ENCODE measurements around the gene DNAJC10. TPM values are rescaled to one million over a fixed set of nuclear protein-coding genes. Genes with fewer than 3 reads are reported as not detected.

DNAJC10 gene
- total RNA-seq, 1 experiment from 2014 or later, result 160 TPM

DNA sequence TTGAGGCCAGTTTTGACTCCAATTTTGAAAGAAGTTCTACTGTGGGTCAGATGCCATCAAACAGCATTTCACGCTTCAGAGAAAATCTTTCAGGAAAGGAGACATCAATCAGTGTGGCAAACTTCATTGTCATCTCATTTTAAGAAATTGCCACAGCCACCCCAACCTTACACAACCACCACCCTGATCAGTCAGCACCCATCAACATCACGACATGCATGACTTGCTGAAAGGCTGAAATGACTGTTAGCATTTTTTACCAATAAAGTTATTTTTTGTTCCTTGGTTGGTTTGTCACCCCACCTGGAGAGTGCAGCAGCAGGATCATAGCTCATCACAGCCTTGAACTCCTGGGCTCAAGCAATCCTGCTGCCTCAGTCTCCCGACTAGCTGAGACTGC is 10.4 kb downstream of the DNAJC10 start:
- Histone ChIP-seq H3K4me1 (replicated peaks; ENCODE audit: insufficient read depth) (no peaks in the 10 kb centered on the region), H3F3A (ENCODE audit: insufficient read depth, low read depth) (peaks cover 13% of the 10 kb centered on the region; the same call in 1 of the 2 replicates), H3K9me2 (ENCODE audit: insufficient read depth) (no peaks in the 10 kb centered on the region), H4K20me1 (ENCODE audit: insufficient read depth) (peaks cover 10% of the 10 kb centered on the region; the same call in 1 of the 2 replicates), H2AFZ (no peak overlapping the region), H3K36me3 (ENCODE audit: low read depth) (peaks cover 74% of the 10 kb centered on the region), H3K9me3 (ENCODE audit: insufficient read depth, low read depth) (no peaks in the 10 kb centered on the region), H3K4me2 (no peak overlapping the region), H3K4me3 (no peak overlapping the region), H3K27ac (no peak overlapping the region), H3K27me3 (ENCODE audit: insufficient read depth, low read depth) (no peaks in the 10 kb centered on the region), H3K79me2 (ENCODE audit: low read depth) (no peaks in the 10 kb centered on the region; the same call in 1 of the 2 replicates)
- no peak for DNase-seq
- POLR2A ChIA-PET (ENCODE audit: unreplicated experiment), result interaction anchor here (0.6 kb wide), 1 partner anchor 22 kb away, joined by 3 read pairs; no protein-coding TSS in a partner anchor
- intact Hi-C loops (cut with micrococcal nuclease; ENCODE audit: unreplicated experiment), result no loop called here
- CTCF ChIA-PET, result no interaction called here
- BruUV-seq (replicated peaks), result no TSS peak
- TF ChIP-seq, protein P1, sequence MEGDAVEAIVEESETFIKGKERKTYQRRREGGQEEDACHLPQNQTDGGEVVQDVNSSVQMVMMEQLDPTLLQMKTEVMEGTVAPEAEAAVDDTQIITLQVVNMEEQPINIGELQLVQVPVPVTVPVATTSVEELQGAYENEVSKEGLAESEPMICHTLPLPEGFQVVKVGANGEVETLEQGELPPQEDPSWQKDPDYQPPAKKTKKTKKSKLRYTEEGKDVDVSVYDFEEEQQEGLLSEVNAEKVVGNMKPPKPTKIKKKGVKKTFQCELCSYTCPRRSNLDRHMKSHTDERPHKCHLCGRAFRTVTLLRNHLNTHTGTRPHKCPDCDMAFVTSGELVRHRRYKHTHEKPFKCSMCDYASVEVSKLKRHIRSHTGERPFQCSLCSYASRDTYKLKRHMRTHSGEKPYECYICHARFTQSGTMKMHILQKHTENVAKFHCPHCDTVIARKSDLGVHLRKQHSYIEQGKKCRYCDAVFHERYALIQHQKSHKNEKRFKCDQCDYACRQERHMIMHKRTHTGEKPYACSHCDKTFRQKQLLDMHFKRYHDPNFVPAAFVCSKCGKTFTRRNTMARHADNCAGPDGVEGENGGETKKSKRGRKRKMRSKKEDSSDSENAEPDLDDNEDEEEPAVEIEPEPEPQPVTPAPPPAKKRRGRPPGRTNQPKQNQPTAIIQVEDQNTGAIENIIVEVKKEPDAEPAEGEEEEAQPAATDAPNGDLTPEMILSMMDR (conservative IDR thresholded peaks at IDR 0.05), result no peak

DNA sequence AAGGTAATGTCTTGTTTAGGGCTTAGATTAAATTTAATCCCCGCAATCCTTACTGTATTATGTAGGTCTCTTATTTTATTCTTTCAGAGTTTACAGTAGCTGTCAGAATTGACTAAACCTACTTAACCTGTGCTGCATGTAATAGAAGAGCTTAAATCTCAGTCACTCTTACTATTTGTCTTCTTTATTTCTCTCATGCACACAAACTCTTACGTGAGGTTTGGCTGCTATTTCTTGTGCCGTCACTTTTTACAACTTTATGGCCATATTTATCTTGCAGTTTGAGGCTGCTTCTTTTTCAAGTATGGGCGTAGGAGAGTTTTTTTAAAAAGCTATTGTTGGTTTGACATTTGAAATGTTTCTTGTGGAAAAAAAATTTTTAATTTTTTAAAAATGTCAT is 12.0 kb downstream of the DNAJC10 start:
- no TSS peak for BruUV-seq (replicated peaks)
- H3K36me3 ChIP-seq (ENCODE audit: low read depth), result peaks cover 79% of the 10 kb centered on the region
- no peaks in the 10 kb centered on the region for H3K9me2 ChIP-seq (ENCODE audit: insufficient read depth)
- H3K9me3 ChIP-seq (ENCODE audit: insufficient read depth, low read depth), result no peaks in the 10 kb centered on the region
- DNase-seq, result no peak
- ChIA-PET POLR2A (ENCODE audit: unreplicated experiment) (interaction anchor here (0.8 kb wide), 1 partner anchor 58 kb away, joined by 4 read pairs; no protein-coding TSS in a partner anchor), CTCF (no interaction called here)
- TF ChIP-seq, protein P1 (conservative IDR thresholded peaks at IDR 0.05), result no peak
- TF ChIP-seq EZH2 (IDR thresholded peaks at IDR 0.05; ENCODE audit: low read depth), result no peak
- no peaks in the 10 kb centered on the region for H3K27me3 ChIP-seq (ENCODE audit: insufficient read depth, low read depth)
- H3F3A ChIP-seq (ENCODE audit: insufficient read depth, low read depth), result peaks cover 13% of the 10 kb centered on the region; the same call in 1 of the 2 replicates
- H4K20me1 ChIP-seq (ENCODE audit: insufficient read depth), result peaks cover 22% of the 10 kb centered on the region
- H2AFZ ChIP-seq, result no peak overlapping the region
- H3K4me2 ChIP-seq, result no peak overlapping the region
- H3K79me2 ChIP-seq (ENCODE audit: low read depth), result no peaks in the 10 kb centered on the region
- H3K4me3 ChIP-seq, result no peak overlapping the region
- intact Hi-C loops (cut with micrococcal nuclease; ENCODE audit: unreplicated experiment), result no loop called here
- no peak overlapping the region for H3K27ac ChIP-seq
- H3K4me1 ChIP-seq (replicated peaks; ENCODE audit: insufficient read depth), result no peaks in the 10 kb centered on the region

DNA sequence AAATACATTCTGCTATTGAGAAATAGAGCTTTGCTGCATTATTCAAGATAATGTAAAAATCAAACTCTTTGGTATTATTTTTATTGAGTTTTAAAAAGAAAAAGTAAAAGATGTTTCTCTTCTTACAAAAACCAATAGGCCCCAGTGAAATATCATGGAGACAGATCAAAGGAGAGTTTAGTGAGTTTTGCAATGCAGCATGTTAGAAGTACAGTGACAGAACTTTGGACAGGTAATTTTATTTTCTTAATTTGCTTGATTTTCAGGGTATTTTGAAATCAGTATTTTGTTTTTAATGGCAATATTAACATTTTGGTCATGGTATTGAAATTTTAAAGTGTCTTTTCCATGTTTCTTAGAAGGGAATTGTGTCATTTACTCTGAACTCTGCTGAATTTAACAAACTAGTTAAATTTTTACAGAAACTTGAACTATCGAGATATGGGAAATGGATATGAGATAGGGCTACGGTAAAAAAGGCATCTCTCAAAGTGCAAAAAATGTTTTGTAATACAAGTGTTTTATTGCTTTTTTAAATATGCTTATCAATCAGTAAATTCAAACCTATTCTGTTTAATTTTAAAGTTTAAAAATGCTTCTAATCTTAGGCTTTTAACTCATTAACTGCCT is 13.8 kb downstream of the DNAJC10 start:
- H3K9me3 ChIP-seq (ENCODE audit: insufficient read depth, low read depth), result no peaks in the 10 kb centered on the region
- POLR2A ChIA-PET (ENCODE audit: unreplicated experiment), result interaction anchor here (0.6 kb wide), 1 partner anchor 25 kb away, joined by 3 read pairs; no protein-coding TSS in a partner anchor
- peaks cover 13% of the 10 kb centered on the region; the same call in 1 of the 2 replicates for H3F3A ChIP-seq (ENCODE audit: insufficient read depth, low read depth)
- H3K36me3 ChIP-seq (ENCODE audit: low read depth), result peaks cover 69% of the 10 kb centered on the region
- H3K27ac ChIP-seq, result no peak overlapping the region
- H2AFZ ChIP-seq, result no peak overlapping the region
- no peak for DNase-seq
- no peak for TF ChIP-seq EZH2 (IDR thresholded peaks at IDR 0.05; ENCODE audit: low read depth)
- TF ChIP-seq, protein P1 (conservative IDR thresholded peaks at IDR 0.05), result no peak
- no peaks in the 10 kb centered on the region for H3K79me2 ChIP-seq (ENCODE audit: low read depth)
- H3K4me1 ChIP-seq (replicated peaks; ENCODE audit: insufficient read depth), result no peaks in the 10 kb centered on the region
- H3K4me3 ChIP-seq, result no peak overlapping the region
- H3K27me3 ChIP-seq (ENCODE audit: insufficient read depth, low read depth), result no peaks in the 10 kb centered on the region
- H4K20me1 ChIP-seq (ENCODE audit: insufficient read depth), result peaks cover 24% of the 10 kb centered on the region
- CTCF ChIA-PET, result no interaction called here
- H3K4me2 ChIP-seq, result no peak overlapping the region
- no TSS peak for BruUV-seq (replicated peaks)
- no peaks in the 10 kb centered on the region for H3K9me2 ChIP-seq (ENCODE audit: insufficient read depth)
- intact Hi-C loops (cut with micrococcal nuclease; ENCODE audit: unreplicated experiment), result loop anchor here (5.0 kb wide), 1 partner anchor 202 kb away; no protein-coding TSS in a partner anchor
